ENCODE data around the gene TBKBP1. TPM values are rescaled to one million over a fixed set of nuclear protein-coding genes. Genes with fewer than 3 reads are reported as not detected.
"Not testable (repeated sequence)": the region's sequence is repeated elsewhere in the genome, so short reads cannot be mapped to it uniquely, and the experiment has no call there.

TBKBP1 gene
- total RNA-seq, 1 donor from 2014 or later = 11.4 TPM

DNA sequence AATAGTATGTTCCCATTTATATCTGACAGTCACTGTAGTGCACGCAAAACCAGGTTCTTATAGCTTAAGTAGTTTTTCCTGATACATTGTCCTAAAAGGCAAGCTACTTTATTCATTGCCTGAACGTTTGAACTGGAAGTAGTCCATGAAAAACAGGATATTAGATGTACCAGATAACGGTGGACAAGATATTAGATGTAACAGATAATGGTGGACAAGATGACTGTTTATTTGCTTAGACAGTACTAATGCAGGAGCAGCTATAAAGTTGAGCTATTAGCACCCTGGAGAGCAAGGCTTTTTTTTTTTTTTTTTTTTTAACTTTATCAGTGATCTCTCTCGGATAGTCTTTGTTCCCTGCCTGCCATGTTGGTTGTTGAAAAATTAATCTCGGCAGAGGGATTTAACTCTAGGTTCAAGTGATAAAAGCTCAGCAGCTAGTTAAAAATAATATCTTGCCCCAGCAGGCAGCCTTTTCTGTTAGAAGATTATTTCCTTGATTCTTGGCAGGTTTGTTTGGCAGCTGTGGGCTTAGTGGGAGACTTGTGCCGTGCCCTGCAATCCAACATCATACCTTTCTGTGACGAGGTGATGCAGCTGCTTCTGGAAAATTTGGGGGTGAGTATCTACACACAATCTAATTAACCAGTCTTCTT is 17.3 kb upstream of the TBKBP1 start:
- no peak for DNase-seq (ENCODE audit: extremely low read depth, low read depth, low spot score)

DNA sequence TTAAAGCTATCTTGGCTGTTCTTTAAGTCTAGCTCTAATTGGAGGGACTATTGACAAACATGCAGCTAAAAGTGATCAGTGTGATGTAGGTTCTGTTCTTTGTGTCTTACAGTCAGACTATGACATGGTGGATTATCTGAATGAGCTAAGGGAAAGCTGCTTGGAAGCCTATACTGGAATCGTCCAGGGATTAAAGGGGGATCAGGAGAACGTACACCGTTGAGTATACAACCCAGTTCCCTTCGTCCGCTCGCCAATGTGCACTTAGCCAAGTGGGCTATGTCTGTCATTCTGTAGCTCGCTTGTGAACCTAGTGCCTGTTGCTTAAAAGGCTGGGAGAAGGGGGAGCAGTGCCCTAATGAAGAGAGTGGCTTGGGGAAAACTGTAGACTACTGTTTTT is 15.8 kb upstream of the TBKBP1 start:
- no peak for DNase-seq (ENCODE audit: extremely low read depth, low read depth, low spot score)

DNA sequence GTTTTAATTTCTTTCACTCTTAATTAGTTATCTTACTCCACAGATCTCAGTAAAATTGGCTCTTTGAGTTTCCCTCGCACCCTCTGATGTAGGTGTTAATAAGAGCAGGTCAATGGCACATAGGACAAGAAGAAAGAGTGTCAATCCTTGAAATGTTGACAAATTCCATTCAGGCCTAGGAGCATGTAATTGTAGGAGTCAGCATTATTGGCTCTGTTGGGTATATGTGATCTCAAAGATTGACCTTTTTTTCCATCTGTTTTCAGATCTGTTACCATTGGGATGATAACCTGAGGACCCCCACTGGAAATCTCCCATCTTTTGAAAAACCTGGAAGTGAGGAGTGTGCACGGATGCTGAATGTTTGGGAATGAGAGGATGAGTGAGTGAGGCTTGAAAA is 11.8 kb upstream of the TBKBP1 start:
- DNase-seq (ENCODE audit: extremely low read depth, low read depth, low spot score) = no peak

DNA sequence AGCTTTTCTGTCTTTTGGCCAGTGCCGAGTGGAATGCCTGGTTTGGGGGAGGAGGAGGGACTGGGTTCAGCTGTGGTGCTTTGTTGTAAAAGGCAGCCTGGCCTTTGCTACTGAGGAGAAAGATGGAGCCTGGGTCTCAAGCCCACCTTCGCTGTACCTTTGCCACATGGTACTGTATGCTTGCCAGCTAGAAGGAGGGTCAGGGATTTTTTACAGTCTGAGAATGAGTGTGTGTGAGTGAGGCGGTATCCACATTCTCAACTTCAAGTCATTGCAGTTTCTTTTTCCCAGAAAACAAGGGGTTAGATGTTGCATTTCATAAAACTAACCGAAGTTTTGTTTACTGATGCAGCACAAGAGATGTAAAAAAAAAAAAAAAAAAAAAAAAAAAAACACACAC is 11.2 kb upstream of the TBKBP1 start:
- DNase-seq (ENCODE audit: extremely low read depth, low read depth, low spot score) = not testable (repeated sequence)

DNA sequence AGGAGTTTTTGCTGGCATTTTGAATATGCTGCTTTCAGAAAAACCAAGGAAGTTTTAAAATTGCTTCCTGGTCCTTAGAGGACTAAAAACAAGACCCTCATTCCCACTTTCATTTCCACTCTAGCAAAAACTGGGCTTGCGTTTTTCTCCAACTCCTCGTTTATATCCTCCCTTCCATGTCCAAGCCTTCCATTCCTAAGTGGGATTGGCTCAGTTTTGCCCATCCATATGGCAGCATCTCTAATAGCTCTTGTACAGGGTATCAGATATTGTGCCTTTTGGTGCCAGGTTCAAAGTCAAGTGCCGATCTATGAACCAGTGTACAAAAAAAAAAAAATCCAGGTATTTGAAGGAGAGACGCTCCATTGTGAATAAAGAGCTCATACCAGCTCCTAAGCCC is 9.9 kb upstream of the TBKBP1 start:
- no peak for DNase-seq (ENCODE audit: extremely low read depth, low read depth, low spot score)

DNA sequence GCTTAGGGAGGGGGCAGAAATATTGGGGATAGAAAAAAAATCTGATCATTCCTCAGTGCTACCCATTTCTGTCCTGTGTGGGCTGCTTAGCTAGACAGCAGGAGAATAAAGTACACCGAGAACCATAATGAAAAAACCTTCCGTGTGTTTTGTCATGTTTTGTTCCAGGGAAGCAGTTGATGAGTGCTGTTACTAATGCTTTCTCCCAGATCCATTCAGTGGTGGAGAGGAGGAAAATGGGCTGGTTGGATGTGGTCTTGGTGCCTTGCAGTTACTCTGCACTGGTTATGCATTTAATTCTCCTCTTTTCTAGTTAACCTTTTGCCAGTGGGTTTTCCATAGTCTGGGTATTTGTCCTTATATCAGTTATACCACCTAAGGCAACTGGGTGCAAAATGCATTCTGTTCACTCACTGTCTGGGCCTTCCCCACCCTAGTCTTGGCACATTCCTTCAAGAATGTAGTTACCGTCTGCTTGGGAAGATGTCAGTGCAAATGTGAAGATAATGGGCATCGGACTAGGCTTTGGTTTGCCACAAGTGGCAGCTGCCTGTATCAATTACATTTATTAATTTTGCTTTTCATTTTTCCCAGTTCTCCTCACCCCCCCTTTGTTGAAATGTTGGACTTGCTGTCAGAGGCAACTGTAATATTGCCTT is 9.3 kb upstream of the TBKBP1 start:
- no peak for DNase-seq (ENCODE audit: extremely low read depth, low read depth, low spot score)

DNA sequence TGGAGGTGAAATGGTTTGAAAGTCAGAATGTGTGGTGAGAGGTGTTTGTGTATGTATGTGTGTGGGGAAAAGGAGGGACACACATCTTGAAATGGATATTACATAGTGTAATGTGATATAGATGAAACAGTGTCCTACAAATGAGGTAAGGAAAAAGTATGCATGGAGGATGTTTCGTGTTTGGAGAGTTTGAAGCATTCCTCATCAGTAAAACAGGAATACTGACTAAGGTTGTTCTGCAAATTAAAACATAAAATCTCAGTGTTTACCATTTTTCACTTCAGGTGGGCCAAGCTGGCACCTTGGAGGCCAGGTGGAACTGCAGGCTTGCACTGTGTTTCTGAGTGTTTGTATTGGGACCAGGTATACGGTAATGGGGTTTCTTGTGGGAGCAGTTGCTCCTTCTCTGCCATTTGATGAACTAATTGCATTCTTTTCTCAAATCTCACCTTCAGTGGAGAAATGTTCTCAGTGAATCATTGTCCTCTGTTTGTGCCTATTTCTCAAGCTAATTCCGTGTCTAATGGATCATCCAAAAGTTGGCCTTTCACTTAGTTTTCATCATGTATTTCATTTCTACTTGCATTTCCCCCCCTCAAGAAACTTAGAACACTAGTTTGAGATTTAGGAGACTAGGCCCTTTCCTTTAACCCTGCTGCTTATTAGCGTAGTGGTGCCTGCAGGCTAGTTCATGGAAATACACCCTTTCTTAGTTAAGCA is 8.2 kb upstream of the TBKBP1 start:
- DNase-seq (ENCODE audit: extremely low read depth, low read depth, low spot score) = no peak

DNA sequence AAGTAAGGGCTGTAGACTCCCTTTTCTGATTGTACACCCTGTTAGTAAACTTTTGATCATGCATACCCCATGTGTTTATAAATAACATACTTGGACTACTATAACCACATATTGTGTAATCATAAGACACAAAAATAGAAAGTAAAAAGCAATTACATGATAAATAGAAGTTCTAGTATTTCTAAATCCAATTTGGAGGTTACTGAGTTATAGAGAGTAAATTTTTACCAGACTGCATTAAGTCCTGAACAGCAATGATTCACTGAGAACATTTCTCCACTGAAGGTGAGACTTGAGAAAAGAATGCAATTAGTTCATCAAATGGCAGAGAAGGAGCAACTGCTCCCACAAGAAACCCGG is 7.7 kb upstream of the TBKBP1 start:
- DNase-seq (ENCODE audit: extremely low read depth, low read depth, low spot score) = no peak

DNA sequence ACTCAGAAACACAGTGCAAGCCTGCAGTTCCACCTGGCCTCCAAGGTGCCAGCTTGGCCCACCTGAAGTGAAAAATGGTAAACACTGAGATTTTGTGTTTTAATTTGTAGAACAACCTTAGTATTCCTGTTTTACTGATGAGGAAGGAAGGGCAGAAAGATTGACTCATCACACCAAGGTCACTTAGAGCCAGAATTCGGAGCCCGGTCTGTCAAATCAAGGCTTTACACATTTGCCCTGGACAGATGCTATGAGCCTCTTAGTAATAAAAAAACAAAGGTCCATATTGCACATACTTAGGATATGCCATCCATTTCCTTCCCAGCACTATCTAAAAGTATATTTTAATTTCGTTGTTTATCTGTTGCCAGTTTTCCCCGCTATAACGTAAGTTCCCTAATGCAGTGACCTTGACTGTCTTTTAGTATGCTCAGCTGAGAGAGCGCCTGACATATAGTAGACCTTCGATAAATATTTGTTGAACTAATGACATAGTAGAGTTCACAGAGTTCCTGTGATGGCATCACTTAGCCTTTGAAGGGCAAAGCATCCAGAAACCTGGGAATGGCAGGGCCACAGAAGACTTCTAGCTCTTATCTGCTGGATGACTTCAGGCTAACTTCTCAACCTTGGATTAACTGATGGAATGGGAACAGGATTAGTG is 7.2 kb upstream of the TBKBP1 start:
- DNase-seq (ENCODE audit: extremely low read depth, low read depth, low spot score) = no peak

DNA sequence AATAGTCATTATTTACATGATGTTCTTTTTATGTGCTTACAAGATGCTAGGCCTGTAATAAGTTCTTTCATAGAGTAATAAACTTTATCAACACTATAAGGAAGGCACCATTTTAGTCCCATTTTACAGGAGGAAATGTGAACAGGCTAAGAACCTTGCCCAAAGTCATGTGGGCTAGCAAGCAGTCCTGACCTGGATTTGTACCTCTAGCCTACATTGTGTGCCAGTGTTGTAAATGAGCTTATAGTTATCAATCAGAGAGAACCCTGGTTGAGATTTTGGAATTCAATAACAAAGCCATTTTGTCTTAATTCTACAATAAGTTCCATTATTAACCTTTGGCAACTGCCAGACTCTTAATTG is 6.7 kb upstream of the TBKBP1 start:
- no peak for DNase-seq (ENCODE audit: extremely low read depth, low read depth, low spot score)

DNA sequence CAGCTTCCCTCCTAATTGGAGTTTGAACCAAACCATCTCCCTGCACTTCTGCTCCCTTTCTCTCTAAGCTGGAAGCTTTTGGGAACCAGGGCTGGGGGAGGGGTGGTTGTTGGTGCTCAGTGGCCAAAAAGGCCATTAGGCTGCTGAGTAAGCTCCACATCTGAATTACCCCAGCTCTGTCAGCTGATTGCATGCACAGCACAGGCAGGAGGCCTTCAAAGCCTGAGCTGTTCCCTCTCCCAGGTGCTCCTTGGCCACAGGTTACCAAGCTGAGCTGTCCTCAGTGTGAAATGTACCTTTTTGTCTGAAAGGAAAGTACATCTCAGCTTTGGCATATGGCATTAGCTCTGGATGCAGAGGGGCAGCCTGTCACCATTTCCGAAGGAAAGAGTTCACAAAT is 6.2 kb upstream of the TBKBP1 start:
- no peak for DNase-seq (ENCODE audit: extremely low read depth, low read depth, low spot score)

DNA sequence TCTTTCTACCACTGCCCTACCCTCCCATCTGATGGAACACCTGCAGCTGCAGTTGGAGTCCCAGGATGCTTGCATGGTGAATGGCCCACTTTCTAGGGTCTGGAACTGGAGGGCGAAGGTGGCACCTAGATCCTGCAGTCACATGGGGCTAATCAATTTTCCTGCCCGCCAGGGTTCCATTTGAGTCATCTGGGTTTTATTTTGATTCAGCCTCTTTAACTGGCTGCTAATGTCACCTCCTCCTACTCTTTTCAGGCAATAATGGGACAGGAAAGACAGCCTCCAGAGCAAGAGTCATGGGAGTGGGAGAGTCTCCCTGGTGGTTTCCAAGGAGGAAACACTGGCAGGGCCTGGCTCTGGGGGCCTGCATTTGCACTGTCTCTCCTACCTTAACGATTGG is 3.8 kb upstream of the TBKBP1 start:
- no peak for DNase-seq (ENCODE audit: extremely low read depth, low read depth, low spot score)

DNA sequence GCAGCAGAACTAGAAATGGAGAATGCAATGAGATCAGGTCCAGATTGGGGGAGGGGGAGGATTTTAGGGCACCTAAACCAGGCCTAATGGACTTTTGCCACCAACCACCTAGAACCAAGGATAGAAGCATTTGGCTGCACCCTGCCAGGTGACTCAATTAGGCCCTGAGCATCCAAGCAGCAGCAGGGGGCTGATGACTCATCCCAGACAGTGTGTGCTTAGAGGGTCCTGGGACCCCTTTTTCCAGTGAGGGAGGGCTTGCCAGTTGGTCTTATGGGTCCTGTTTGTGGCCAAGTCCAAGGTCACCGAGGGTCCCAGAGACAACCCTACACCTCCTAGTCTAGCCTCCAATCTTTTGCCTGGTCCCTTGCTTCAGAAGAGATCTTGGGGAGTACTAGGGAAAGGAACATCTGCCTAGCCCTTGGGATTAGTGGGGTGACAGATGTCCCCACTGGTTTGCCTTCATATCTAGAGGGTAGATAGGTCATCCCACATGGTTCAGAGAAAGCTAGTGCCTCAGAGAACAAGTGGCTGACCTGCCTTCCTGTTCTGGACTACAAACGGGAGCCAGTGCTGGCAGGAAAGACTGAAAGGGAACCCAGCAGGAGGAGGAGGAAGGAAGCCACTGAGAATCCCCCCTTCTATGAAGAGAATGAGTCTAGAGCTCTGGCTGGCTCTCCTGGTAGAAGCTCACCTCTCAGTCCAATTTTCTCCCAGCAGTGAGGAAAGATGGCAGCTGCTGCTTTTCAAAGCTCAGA is 1.6 kb upstream of the TBKBP1 start:
- no peak for DNase-seq (ENCODE audit: extremely low read depth, low read depth, low spot score)

DNA sequence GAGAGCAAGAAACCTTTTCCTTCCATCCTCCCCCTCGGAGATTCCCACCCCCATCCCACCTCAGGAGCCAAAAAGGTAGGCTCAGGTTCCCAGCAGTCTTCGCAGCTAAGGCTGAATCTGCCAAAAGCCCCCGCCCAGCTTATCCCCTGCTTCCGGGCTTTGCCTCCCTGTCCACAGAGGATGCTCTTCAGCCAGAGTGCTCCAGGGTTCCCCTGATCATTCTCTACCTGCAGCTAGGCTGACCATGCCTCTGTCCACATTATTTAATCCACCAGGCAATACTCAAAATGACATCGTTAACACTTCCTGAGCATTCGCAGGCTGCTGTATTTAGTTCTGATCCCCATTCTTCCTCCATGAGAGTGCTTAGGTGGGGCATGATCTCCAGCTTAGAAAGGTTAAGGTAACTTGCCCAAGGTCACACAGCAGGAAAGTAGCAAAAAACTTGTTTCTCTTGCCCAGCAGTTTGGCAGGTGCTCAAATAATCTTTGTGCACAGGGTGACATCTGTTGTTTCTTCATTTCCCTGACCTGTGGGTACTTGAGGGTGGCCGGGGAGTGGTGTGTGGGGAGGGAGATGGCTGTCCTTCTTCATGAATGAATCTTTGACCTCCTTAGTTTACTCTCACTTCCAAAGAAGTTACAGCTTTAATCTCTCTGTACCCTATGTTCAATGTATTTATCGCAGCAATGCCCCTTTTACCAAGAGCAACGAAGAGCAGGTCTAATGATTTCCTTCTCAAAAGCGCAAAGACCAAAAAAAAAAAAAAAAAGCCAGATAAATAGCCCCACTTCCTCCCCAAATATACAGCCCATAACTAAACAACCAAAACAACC is 848 bp upstream of the TBKBP1 start:
- no peak for DNase-seq (ENCODE audit: extremely low read depth, low read depth, low spot score)

DNA sequence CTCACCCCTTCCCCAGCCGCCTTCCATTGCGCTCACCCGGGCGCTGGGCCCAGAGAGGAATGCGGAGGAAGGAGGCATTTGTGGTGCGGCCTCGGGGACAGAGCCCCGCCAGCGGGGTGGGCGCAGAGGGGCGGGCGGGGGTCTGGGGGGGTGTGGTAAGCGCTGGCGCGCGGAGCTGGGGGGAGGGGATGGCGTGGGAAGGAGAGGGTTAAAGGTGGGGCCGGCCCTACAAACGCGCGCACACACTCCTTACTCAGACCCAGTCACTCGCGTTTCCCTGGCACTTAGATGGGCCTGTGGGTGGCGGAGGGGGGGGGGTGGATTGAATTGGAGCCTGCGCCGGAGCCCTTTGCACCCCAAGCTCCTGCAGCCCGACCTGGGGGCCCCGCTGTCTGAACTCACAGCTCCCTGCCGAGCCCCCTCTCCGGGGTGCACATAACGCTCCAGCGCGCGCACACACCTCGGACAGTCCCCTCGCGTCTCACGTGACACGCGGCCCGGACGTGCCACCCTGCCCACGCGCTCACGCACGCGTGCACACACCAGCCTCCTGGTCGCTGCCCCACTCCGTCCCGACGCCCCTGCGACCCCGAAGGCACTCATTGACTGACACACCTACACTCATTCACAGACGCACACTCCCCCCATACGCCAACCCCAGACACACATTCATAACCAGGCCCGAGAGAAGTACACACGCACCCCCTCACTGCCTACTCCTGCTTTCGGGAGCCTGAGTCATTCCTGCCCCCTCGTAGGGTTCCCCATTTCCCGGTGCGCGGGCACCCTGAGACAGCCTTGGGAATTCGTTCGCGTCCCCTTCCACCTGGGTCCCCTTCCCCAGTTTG is 844 bp downstream of the TBKBP1 start:
- no peak for DNase-seq (ENCODE audit: extremely low read depth, low read depth, low spot score)

DNA sequence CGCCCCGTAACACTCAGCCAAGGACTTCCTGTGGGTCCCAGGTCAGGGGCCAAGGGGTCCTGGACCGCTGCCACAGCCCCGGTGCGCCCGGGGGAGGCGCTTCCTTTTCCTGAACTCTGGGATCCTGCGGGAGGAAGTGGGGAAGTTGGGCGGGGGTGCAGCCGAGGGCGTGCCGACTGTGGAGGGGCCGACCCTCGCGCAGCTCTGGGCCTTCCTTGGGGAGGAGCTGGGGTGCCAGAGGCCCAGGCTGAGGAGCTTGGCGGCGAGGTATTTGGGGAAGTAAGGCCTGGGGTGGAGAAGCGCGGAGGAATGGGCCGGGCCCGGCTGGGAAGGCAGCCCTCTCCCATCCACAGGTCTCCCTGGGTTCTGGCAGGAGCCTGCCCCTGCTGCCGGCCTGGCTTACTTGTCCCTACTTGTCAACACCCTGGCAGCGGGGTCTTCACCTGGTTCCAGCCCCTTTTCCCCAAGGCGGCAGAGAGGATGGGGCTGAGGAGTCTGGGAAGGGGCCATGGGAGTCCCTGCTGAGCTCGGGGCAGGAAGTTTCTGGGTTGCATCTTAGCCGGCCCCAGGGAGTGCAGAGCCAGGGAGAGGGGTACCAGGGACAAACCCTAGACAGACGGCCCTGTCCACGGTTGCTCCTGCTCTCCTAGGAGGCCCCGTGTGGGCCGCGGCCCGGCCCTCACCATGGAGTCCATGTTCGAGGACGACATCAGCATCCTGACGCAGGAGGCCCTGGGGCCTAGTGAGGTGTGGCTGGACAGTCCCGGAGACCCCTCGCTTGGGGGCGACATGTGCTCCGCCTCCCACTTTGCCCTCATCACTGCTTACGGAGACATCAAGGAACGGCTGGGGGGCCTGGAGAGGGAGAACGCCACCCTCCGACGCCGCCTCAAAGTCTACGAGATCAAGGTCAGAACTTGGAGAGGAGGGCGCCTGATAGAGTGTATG is 1.7 kb downstream of the TBKBP1 start:
- DNase-seq (ENCODE audit: extremely low read depth, low read depth, low spot score) = no peak

DNA sequence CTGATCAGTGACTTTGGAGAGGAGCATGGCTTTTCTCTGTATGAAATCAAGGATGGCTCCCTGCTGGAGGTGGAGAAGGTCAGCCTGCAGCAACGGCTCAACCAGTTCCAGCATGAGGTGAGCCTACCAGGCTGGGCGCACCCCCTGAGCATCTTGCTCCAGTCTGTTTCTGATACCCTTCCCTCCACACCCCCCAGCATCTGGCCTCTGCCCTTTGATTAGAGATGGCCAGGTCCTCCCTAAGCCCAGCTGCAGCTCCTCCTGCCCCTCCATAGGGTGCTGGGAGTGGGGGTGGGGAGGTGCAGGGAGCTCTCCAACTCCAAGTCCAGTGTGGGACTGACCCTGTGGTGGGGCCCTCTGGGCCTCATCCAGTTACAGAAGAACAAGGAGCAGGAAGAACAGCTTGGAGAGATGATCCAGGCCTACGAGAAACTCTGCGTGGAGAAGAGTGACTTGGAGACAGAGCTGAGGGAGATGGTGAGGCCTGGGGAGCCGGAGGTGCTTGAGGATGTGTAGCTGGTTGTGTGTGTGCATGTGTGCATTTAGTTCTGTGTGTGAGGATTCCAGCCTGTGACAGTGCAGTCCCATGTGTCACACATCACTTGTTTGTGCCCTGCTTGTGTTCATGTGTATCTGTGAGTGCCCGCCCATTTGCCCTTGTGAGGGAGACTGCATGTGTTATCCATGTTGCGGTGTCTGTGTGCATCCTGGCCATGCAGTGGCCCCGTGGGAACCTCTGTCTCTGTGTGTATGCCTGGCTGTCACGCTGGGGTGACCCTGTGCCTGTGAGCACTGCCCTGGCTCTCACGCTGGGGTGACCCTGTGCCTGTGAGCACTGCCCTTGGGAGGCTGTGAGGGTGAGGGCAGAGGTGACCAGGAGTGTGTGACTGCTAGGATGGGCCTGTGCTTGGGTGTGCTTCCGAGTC is 3.0 kb downstream of the TBKBP1 start:
- no peak for DNase-seq (ENCODE audit: extremely low read depth, low read depth, low spot score)
